ENCODE results near the gene FAM174B. TPM values are rescaled to one million over a fixed set of nuclear protein-coding genes. Genes with fewer than 3 reads are reported as not detected.

FAM174B gene
- total and polyA plus RNA-seq, 9 donors: 2.5 to 31.5 (median 15.4) TPM

- no peak for DNase-seq
- WGBS, 3 donors: 71 to 98% (median 97%) methylated on average over 6 of the region's 6 CpGs
- Histone ChIP-seq H3K27me3 (no peaks in the 10 kb centered on the region), H3K36me3 (no peaks in the 10 kb centered on the region), H3K27ac (no peak overlapping the region), H3K9me3 (no peaks in the 10 kb centered on the region), H3K4me1 (ENCODE audit: insufficient read depth) (no peaks in the 10 kb centered on the region), H3K4me3 (no peak overlapping the region)
- TF ChIP-seq POLR2A (IDR thresholded peaks at IDR 0.05) (no peak), CTCF (IDR thresholded peaks at IDR 0.05) (no peak)
- intact Hi-C loops (cut with DNase I): no loop called here
These were observed 18.8 kb upstream of the FAM174B start for GRCh38 chr15:92674347-92674746.

DNA sequence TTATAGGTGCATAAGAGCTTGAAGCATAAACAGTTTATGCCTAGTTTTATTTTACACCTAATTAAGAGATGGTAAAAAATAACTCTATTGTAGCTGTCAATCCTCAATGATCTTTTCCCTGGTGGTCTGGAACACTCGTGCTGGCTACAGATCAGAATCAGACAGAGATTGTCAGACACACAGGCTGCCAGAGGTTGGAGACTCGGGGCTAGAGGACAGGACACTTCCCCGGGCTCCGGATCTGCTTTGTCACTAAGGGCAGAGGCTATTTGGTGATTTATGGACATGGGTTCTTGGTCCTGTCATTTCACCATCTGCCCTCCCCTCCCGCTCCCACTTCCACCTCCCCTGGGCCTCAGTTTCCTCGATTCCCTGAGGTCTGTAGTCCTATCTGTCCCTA lies 16.5 kb upstream of the FAM174B start:
- Histone ChIP-seq H3K4me1 (ENCODE audit: insufficient read depth) (peaks cover 8% of the 10 kb centered on the region), H3K4me3 (no peak overlapping the region), H3K27ac (no peak overlapping the region), H3K9me3 (no peaks in the 10 kb centered on the region), H3K27me3 (no peaks in the 10 kb centered on the region), H3K36me3 (no peaks in the 10 kb centered on the region)
- intact Hi-C loops (cut with DNase I): no loop called here
- TF ChIP-seq EP300 (IDR thresholded peaks at IDR 0.05) (no peak), CTCF (IDR thresholded peaks at IDR 0.05) (no peak), POLR2A (IDR thresholded peaks at IDR 0.05) (no peak)
- DNase-seq: no peak
- 78 to 85% (median 81%) methylated on average over 6 of the region's 6 CpGs for whole genome bisulfite sequencing, 3 donors

DNA sequence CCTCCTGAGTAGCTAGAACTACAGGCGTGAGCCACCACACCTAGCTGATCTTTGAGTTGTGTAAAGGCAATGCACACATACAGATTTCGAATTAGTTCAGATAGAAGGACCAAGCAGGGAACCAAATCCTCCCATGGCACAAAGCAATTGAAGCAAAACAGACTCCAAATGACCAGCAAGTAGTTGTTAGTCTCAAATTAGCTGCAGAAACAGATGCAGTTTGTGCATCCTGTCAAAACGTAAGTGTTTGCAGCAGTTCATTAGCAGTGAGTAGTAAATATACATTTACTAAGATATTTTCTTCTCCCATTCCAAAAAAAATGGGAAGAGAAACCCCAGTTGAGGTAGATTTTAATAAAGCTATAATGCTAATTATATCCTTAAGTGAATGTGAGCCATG lies 15.8 kb upstream of the FAM174B start:
- peaks cover 13% of the 10 kb centered on the region for H3K4me1 ChIP-seq (ENCODE audit: insufficient read depth)
- 80 to 86% (median 84%) methylated on average over 3 of the region's 3 CpGs for WGBS, 3 donors
- no peaks in the 10 kb centered on the region for H3K27me3 ChIP-seq
- H3K4me3 ChIP-seq: no peak overlapping the region
- no peak for TF ChIP-seq POLR2A (IDR thresholded peaks at IDR 0.05)
- no peak for TF ChIP-seq CTCF (IDR thresholded peaks at IDR 0.05)
- no peaks in the 10 kb centered on the region for H3K36me3 ChIP-seq
- no peak overlapping the region for H3K27ac ChIP-seq
- intact Hi-C loops (cut with DNase I): no loop called here
- DNase-seq: no peak
- no peaks in the 10 kb centered on the region for H3K9me3 ChIP-seq

GRCh38 chr15:92670621-92671020 lies 15.0 kb upstream of the FAM174B start:
- intact Hi-C loops (cut with DNase I): no loop called here
- 89 to 96% (median 89%) methylated on average over 2 of the region's 2 CpGs for WGBS, 3 donors
- H3K9me3 ChIP-seq: no peaks in the 10 kb centered on the region
- no peaks in the 10 kb centered on the region for H3K27me3 ChIP-seq
- no peak overlapping the region for H3K4me3 ChIP-seq
- no peak overlapping the region for H3K27ac ChIP-seq
- H3K4me1 ChIP-seq (ENCODE audit: insufficient read depth): peaks cover 18% of the 10 kb centered on the region
- TF ChIP-seq EP300 (IDR thresholded peaks at IDR 0.05): no peak
- no peak for TF ChIP-seq POLR2A (IDR thresholded peaks at IDR 0.05)
- no peak for TF ChIP-seq CTCF (IDR thresholded peaks at IDR 0.05)
- H3K36me3 ChIP-seq: no peaks in the 10 kb centered on the region
- DNase-seq: no peak

DNA sequence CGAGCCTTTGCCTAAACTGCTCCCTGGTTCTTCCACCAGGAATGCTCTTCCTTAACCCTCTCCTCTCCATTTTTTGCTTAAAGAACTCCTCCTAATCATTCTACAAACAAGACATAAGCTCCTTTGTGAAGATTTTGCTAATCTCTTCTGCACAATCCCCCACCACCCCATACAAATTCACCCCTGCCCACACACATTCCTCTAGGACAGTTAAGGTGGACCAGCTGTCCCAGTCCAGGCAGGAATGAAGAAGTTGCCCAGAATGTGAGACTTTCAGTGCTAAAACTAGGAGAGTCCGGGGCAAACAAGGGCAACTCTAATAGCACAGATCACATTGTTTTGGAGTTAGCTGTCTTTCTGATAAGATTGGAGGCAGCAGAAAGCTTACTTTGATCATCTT lies 13.9 kb upstream of the FAM174B start:
- Histone ChIP-seq H3K27ac (no peak overlapping the region), H3K27me3 (no peaks in the 10 kb centered on the region), H3K4me3 (no peak overlapping the region), H3K4me1 (ENCODE audit: insufficient read depth) (peaks cover 19% of the 10 kb centered on the region), H3K9me3 (no peaks in the 10 kb centered on the region), H3K36me3 (no peaks in the 10 kb centered on the region)
- TF ChIP-seq POLR2A (IDR thresholded peaks at IDR 0.05): no peak
- no peak for TF ChIP-seq CTCF (IDR thresholded peaks at IDR 0.05)
- TF ChIP-seq EP300 (IDR thresholded peaks at IDR 0.05): no peak
- no peak for DNase-seq
- WGBS, 3 donors: 25 to 49% (median 26%) methylated on average over 2 of the region's 2 CpGs
- intact Hi-C loops (cut with DNase I): loop anchor here in 1 of 4 donors (5.0 kb wide), 1 partner anchor 52 kb away; no protein-coding TSS in a partner anchor

All from ovary (tissue), 9 donors.